Stimulated activated CD4-positive, alpha-beta T cell treated with anti-CD3 and anti-CD28 coated beads, Interleukin-12 subunit alpha, Interleukin-12 subunit beta, amount 100 ng/mL, for 48 hours (primary cell): ENCODE results near the gene PRKAG2.

Experiments
- DNase-seq, 3 donors: peaks; one replicate each; pipeline ENCODE4 v3.0.0-alpha.2; 2020; ENCODE audit warnings: low read depth in 2 of 3, low spot score in 1 of 3

Gene PRKAG2

GRCh38 chr7:151717415-151717814, 159.5 kb downstream of the PRKAG2 start:
- DNase-seq, result no peak

- DNase-seq, result no peak
Observed at GRCh38 chr7:151716323-151716722, 160.6 kb downstream of the PRKAG2 start.

GRCh38 chr7:151715666-151716315, 161.1 kb downstream of the PRKAG2 start:
- DNase-seq, result no peak

- no peak for DNase-seq
Observed at GRCh38 chr7:151714201-151714600, 162.7 kb downstream of the PRKAG2 start.

GRCh38 chr7:151712810-151713125, 164.1 kb downstream of the PRKAG2 start:
- DNase-seq, result no peak

- DNase-seq, result no peak
Observed at GRCh38 chr7:151711906-151712809, 164.8 kb downstream of the PRKAG2 start.

GRCh38 chr7:151711435-151711872, 165.5 kb downstream of the PRKAG2 start:
- no peak for DNase-seq

GRCh38 chr7:151710646-151711434, 166.1 kb downstream of the PRKAG2 start:
- DNase-seq, result no peak

GRCh38 chr7:151710121-151710640, 166.7 kb downstream of the PRKAG2 start:
- no peak for DNase-seq

GRCh38 chr7:151709141-151710038, 167.5 kb downstream of the PRKAG2 start:
- no peak for DNase-seq

GRCh38 chr7:151708610-151709009, 168.3 kb downstream of the PRKAG2 start:
- no peak for DNase-seq

GRCh38 chr7:151707757-151708156, 169.2 kb downstream of the PRKAG2 start:
- no peak for DNase-seq

GRCh38 chr7:151707105-151707469, 169.8 kb downstream of the PRKAG2 start:
- DNase-seq, result no peak

- no peak for DNase-seq
Observed at GRCh38 chr7:151706277-151707104, 170.4 kb downstream of the PRKAG2 start.

- DNase-seq, result no peak
Observed at GRCh38 chr7:151705636-151706276, 171.2 kb downstream of the PRKAG2 start.

- no peak for DNase-seq
Observed at GRCh38 chr7:151704960-151705635, 171.8 kb downstream of the PRKAG2 start.

GRCh38 chr7:151704299-151704959, 172.5 kb downstream of the PRKAG2 start:
- DNase-seq, result no peak

- DNase-seq, result no peak
Observed at GRCh38 chr7:151702961-151703360, 174.0 kb downstream of the PRKAG2 start.
